ENCODE measurements around the gene RAB11B. TPM values are rescaled to one million over a fixed set of nuclear protein-coding genes. Genes with fewer than 3 reads are reported as not detected.

The RAB11B gene
- total and polyA plus RNA-seq, 2 of the 13 experiments (the other 11 are each of a cell fraction or from before 2014, with no cell fraction given), result 6.0 to 28.4 TPM

- TF ChIP-seq DMTF1 (CRISPR knock-in tag; IDR thresholded peaks at IDR 0.05), result no peak
- no peak for TF ChIP-seq ZEB1 (IDR thresholded peaks at IDR 0.05; ENCODE audit: insufficient replicate concordance, low read depth)
- TF ChIP-seq ZNF580 (CRISPR knock-in tag; IDR thresholded peaks at IDR 0.05; ENCODE audit: borderline replicate concordance, low read depth), result peak; percentile 33; the same call in 1 of the 2 replicates
- TF ChIP-seq CEBPG (CRISPR knock-in tag; IDR thresholded peaks at IDR 0.05), result no peak
- peak; percentile 89 for TF ChIP-seq MXD3 (CRISPR knock-in tag; IDR thresholded peaks at IDR 0.05)
- peak; percentile 14; the same call in 1 of the 2 replicates for TF ChIP-seq TRAFD1 (CRISPR knock-in tag; IDR thresholded peaks at IDR 0.05; ENCODE audit: borderline replicate concordance)
- TF ChIP-seq, protein P1, sequence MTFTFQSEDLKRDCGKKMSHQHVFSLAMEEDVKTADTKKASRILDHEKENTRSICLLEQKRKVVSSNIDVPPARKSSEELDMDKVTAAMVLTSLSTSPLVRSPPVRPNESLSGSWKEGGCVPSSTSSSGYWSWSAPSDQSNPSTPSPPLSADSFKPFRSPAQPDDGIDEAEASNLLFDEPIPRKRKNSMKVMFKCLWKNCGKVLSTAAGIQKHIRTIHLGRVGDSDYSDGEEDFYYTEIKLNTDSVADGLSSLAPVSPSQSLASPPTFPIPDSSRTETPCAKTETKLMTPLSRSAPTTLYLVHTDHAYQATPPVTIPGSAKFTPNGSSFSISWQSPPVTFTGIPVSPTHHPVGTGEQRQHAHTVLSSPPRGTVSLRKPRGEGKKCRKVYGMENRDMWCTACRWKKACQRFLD (CRISPR knock-in tag; IDR thresholded peaks at IDR 0.05; ENCODE audit: borderline replicate concordance), result peak; percentile 85; the same call in 1 of the 2 replicates
- TF ChIP-seq RBM22 (optimal IDR thresholded peaks at IDR 0.05; ENCODE audit: low read length), result no peak
- no peak for TF ChIP-seq ATF1 (CRISPR knock-in tag; IDR thresholded peaks at IDR 0.05)
- TF ChIP-seq CBX5 (CRISPR knock-in tag; IDR thresholded peaks at IDR 0.05; ENCODE audit: borderline replicate concordance), result no peak
- TF ChIP-seq ATAD3A (CRISPR knock-in tag; IDR thresholded peaks at IDR 0.05), result no peak
- TF ChIP-seq JUN (CRISPR knock-in tag; IDR thresholded peaks at IDR 0.05), result no peak
- no peak for TF ChIP-seq SNRNP70 (IDR thresholded peaks at IDR 0.05; ENCODE audit: low read depth, low read length)
- TF ChIP-seq ZKSCAN8 (CRISPR knock-in tag; IDR thresholded peaks at IDR 0.05; ENCODE audit: borderline replicate concordance), result no peak
- no peak for TF ChIP-seq BORCS8-MEF2B (CRISPR knock-in tag; IDR thresholded peaks at IDR 0.05)
- peak; percentile 71; the same call in 1 of the 2 replicates for TF ChIP-seq NFKBIZ (CRISPR knock-in tag; IDR thresholded peaks at IDR 0.05)
- no peak for TF ChIP-seq TCF12 (IDR thresholded peaks at IDR 0.05)
- TF ChIP-seq TCF12 (CRISPR knock-in tag; IDR thresholded peaks at IDR 0.05), result 0 out of 2 replicates have a peak, but pooled peaks have one; percentile 23
- TF ChIP-seq ZNF530 (CRISPR knock-in tag; IDR thresholded peaks at IDR 0.05; ENCODE audit: low read depth), result peak; percentile 48; the same call in 1 of the 2 replicates
- no peak for TF ChIP-seq ZUFSP (CRISPR knock-in tag; IDR thresholded peaks at IDR 0.05; ENCODE audit: borderline replicate concordance)
- TF ChIP-seq HDAC2 (CRISPR knock-in tag; IDR thresholded peaks at IDR 0.05), result no peak
- peak; percentile 74; the same call in 1 of the 2 replicates for TF ChIP-seq SATB2 (CRISPR knock-in tag; IDR thresholded peaks at IDR 0.05)
Measured at GRCh38 chr19:8444677-8445487, 54.7 kb downstream of the RAB11B start, which contains the start of gene HNRNPM (continued).
